Adipocyte (in vitro differentiated cells): ENCODE results near the gene IMPG2.
"Not testable (repeated sequence)": the region's sequence is repeated elsewhere in the genome, so short reads cannot be mapped to it uniquely, and the experiment has no call there.

Experiments
- DNase-seq: peaks from one replicate; pipeline ENCODE4 v3.0.0-alpha.2; 2015; ENCODE audit warnings: low read depth
- H3K27me3 ChIP-seq: replicated peaks from 2 replicates; pipeline ENCODE4 v1.7.0; 2013; ENCODE audit warnings: mild to moderate bottlenecking, low read length, moderate library complexity; ENCODE audit not compliant: control insufficient read depth, insufficient read depth
- H3K36me3 ChIP-seq: 2 replicates; pipeline ENCODE4 v1.7.0; 2013; ENCODE audit warnings: low read length, mild to moderate bottlenecking, moderate library complexity; ENCODE audit not compliant: control insufficient read depth, insufficient read depth, severe bottlenecking
- H3K4me1 ChIP-seq: 2 replicates; pipeline ENCODE4 v1.7.0; 2013; ENCODE audit warnings: mild to moderate bottlenecking, low read length, moderate library complexity; ENCODE audit not compliant: control insufficient read depth, insufficient read depth
- H3K4me3 ChIP-seq: 2 replicates; pipeline ENCODE4 v1.7.0; 2013; ENCODE audit warnings: mild to moderate bottlenecking, low read length, moderate library complexity
- H3K9ac ChIP-seq: 2 replicates; pipeline ENCODE4 v1.7.0; 2013; ENCODE audit warnings: mild to moderate bottlenecking, low read length, moderate library complexity
- H3K9me3 ChIP-seq: 2 replicates; pipeline ENCODE4 v1.7.0; 2013; ENCODE audit warnings: mild to moderate bottlenecking, low read length, moderate library complexity; ENCODE audit not compliant: control insufficient read depth

IMPG2 gene

GRCh38 chr3:101308147-101308772, 12.1 kb downstream of the IMPG2 start:
- DNase-seq, H3K9me3 ChIP-seq, H3K9ac ChIP-seq, H3K27me3 ChIP-seq, H3K36me3 ChIP-seq, H3K4me3 ChIP-seq: not testable (repeated sequence)
- H3K4me1 ChIP-seq: peaks cover 11% of the 10 kb centered on the region

- Histone ChIP-seq H3K4me1 (no peaks in the 10 kb centered on the region), H3K27me3 (no peaks in the 10 kb centered on the region), H3K9ac (no peak overlapping the region), H3K36me3 (no peaks in the 10 kb centered on the region), H3K4me3 (no peak overlapping the region), H3K9me3 (peaks cover 8% of the 10 kb centered on the region)
- DNase-seq: no peak
Measured at GRCh38 chr3:101303836-101304235, 16.5 kb downstream of the IMPG2 start.

- Histone ChIP-seq H3K9ac (no peak overlapping the region), H3K4me1 (no peaks in the 10 kb centered on the region), H3K27me3 (no peaks in the 10 kb centered on the region), H3K4me3 (no peak overlapping the region), H3K9me3 (peaks cover 4% of the 10 kb centered on the region), H3K36me3 (no peaks in the 10 kb centered on the region)
- peak; percentile 35 for DNase-seq
Measured at GRCh38 chr3:101303089-101303731, 17.2 kb downstream of the IMPG2 start.

- H3K36me3 ChIP-seq: no peaks in the 10 kb centered on the region
- H3K4me3 ChIP-seq: no peak overlapping the region
- H3K4me1 ChIP-seq: no peaks in the 10 kb centered on the region
- H3K27me3 ChIP-seq: no peaks in the 10 kb centered on the region
- no peak overlapping the region for H3K9ac ChIP-seq
- no peaks in the 10 kb centered on the region for H3K9me3 ChIP-seq
- no peak for DNase-seq
Measured at GRCh38 chr3:101300073-101300472, 20.3 kb downstream of the IMPG2 start.

GRCh38 chr3:101292027-101292426, 28.3 kb downstream of the IMPG2 start:
- Histone ChIP-seq H3K4me1 (peaks cover 5% of the 10 kb centered on the region), H3K36me3 (no peaks in the 10 kb centered on the region), H3K4me3 (no peak overlapping the region), H3K9me3 (no peaks in the 10 kb centered on the region), H3K27me3 (no peaks in the 10 kb centered on the region), H3K9ac (no peak overlapping the region)
- DNase-seq: peak; percentile 62

GRCh38 chr3:101288294-101288693, 32.1 kb downstream of the IMPG2 start:
- Histone ChIP-seq H3K4me1 (peaks cover 8% of the 10 kb centered on the region), H3K36me3 (no peaks in the 10 kb centered on the region), H3K4me3 (no peak overlapping the region), H3K9ac (no peak overlapping the region), H3K27me3 (no peaks in the 10 kb centered on the region), H3K9me3 (no peaks in the 10 kb centered on the region)
- no peak for DNase-seq

GRCh38 chr3:101284757-101285156, 35.6 kb downstream of the IMPG2 start:
- peaks cover 3% of the 10 kb centered on the region for H3K4me1 ChIP-seq
- DNase-seq: no peak
- no peaks in the 10 kb centered on the region for H3K27me3 ChIP-seq
- H3K36me3 ChIP-seq: no peaks in the 10 kb centered on the region
- no peak overlapping the region for H3K9ac ChIP-seq
- H3K9me3 ChIP-seq: no peaks in the 10 kb centered on the region
- H3K4me3 ChIP-seq: no peak overlapping the region

- Histone ChIP-seq H3K27me3 (no peaks in the 10 kb centered on the region), H3K9me3 (no peaks in the 10 kb centered on the region), H3K4me1 (peaks cover 2% of the 10 kb centered on the region), H3K9ac (no peak overlapping the region), H3K36me3 (no peaks in the 10 kb centered on the region), H3K4me3 (no peak overlapping the region)
- no peak for DNase-seq
Measured at GRCh38 chr3:101281521-101282030, 38.8 kb downstream of the IMPG2 start.

GRCh38 chr3:101279765-101280385, 40.5 kb downstream of the IMPG2 start:
- no peaks in the 10 kb centered on the region for H3K36me3 ChIP-seq
- no peaks in the 10 kb centered on the region for H3K9me3 ChIP-seq
- H3K4me1 ChIP-seq: no peaks in the 10 kb centered on the region
- no peak overlapping the region for H3K9ac ChIP-seq
- no peak overlapping the region for H3K4me3 ChIP-seq
- H3K27me3 ChIP-seq: no peaks in the 10 kb centered on the region
- no peak for DNase-seq

- H3K36me3 ChIP-seq: no peaks in the 10 kb centered on the region
- DNase-seq: no peak
- H3K27me3 ChIP-seq: no peaks in the 10 kb centered on the region
- H3K4me3 ChIP-seq: no peak overlapping the region
- no peak overlapping the region for H3K9ac ChIP-seq
- no peaks in the 10 kb centered on the region for H3K4me1 ChIP-seq
- H3K9me3 ChIP-seq: no peaks in the 10 kb centered on the region
Measured at GRCh38 chr3:101279162-101279561, 41.2 kb downstream of the IMPG2 start.

GRCh38 chr3:101278727-101279126, 41.6 kb downstream of the IMPG2 start:
- Histone ChIP-seq H3K4me1 (no peaks in the 10 kb centered on the region), H3K36me3 (no peaks in the 10 kb centered on the region), H3K9ac (no peak overlapping the region), H3K9me3 (no peaks in the 10 kb centered on the region), H3K27me3 (no peaks in the 10 kb centered on the region), H3K4me3 (no peak overlapping the region)
- DNase-seq: no peak
